Kidney (tissue), 14 donors: ENCODE data around the gene ATXN7L1. TPM values are rescaled to one million over a fixed set of nuclear protein-coding genes. Genes with fewer than 3 reads are reported as not detected.
A peak's percentile ranks its signal among the peaks of the same experiment; 100 is the strongest.
"Not testable (repeated sequence)": the region's sequence is repeated elsewhere in the genome, so short reads cannot be mapped to it uniquely, and the experiment has no call there.

Experiments
- DNase-seq, 5 donors: peaks; one replicate each; pipeline ENCODE4 v3.0.0-alpha.2; 2013 to 2020
- FAIRE-seq: peaks from 2 replicates; lab custom pipeline; 2012; peaks lifted over from hg19 to GRCh38; lab: Jason Lieb, UNC
- H3K27ac ChIP-seq, 2 donors: one replicate each; pipeline ENCODE4 v1.7.0; 2013; ENCODE audit warnings: low read depth in 2 of 2, low read length in 2 of 2, inconsistent platforms in 1 of 2
- H3K27me3 ChIP-seq: one replicate; pipeline ENCODE4 v1.7.1; 2013; ENCODE audit warnings: low read length, inconsistent platforms; ENCODE audit not compliant: control insufficient read depth, insufficient read depth
- H3K36me3 ChIP-seq, 3 donors: one replicate each; pipeline versions ENCODE4 v1.7.0 to v1.7.1; 2013; ENCODE audit warnings: low read length in 3 of 3, control low read depth in 1 of 3, inconsistent platforms in 1 of 3; ENCODE audit not compliant: insufficient read depth in 3 of 3, control insufficient read depth in 2 of 3
- H3K4me1 ChIP-seq, 3 donors: one replicate each; pipeline versions ENCODE4 v1.7.0 to v1.7.1; 2013; ENCODE audit warnings: low read length in 3 of 3, inconsistent platforms in 1 of 3, low read depth in 1 of 3; ENCODE audit not compliant: control insufficient read depth in 2 of 3, insufficient read depth in 2 of 3
- H3K4me3 ChIP-seq, 3 donors: one replicate each; pipeline versions ENCODE4 v1.7.0 to v1.8.1; 2013; ENCODE audit warnings: low read length in 3 of 3, control low read depth in 1 of 3, inconsistent platforms in 1 of 3
- H3K9ac ChIP-seq, 3 donors: one replicate each; pipeline versions ENCODE4 v1.7.0 to v1.7.1; 2013; ENCODE audit warnings: low read length in 3 of 3, control low read depth in 1 of 3, inconsistent platforms in 1 of 3
- H3K9me3 ChIP-seq, 3 donors: one replicate each; pipeline versions ENCODE4 v1.7.0 to v1.7.1; 2013; ENCODE audit warnings: low read length in 3 of 3, control low read depth in 1 of 3, inconsistent platforms in 1 of 3; ENCODE audit not compliant: control insufficient read depth in 2 of 3, insufficient read depth in 1 of 3
- CTCF ChIP-seq: IDR thresholded peaks from 3 replicates; pipeline ENCODE4 v1.5.1; 2012; ENCODE audit warnings: mild to moderate bottlenecking, moderate library complexity, borderline replicate concordance; ENCODE audit not compliant: insufficient read depth; ENCODE audit errors: extremely low read depth
- intact Hi-C: fragments of 100-400 bp; cut with DNase I; formaldehyde crosslinking; loops from one replicate; pipeline ENCODE4 v1.11.1; 2022
- polyA plus RNA-seq: library from polyadenylated mRNA; stranded (reverse); fragments of 350-450 nt; fragmentation: Illumina TruSeq; extraction: RNeasy Lipid Tissue Mini Kit (QIAGEN cat#74804); gene quantifications from one replicate; pipeline ENCODE4 v1.2.3, GENCODE V29; 2014; ENCODE audit warnings: low read depth, low replicate concordance; ENCODE audit not compliant: insufficient read depth
- total RNA-seq: library from RNA; stranded (reverse); fragmentation: NEBNext Ultra II Directional; extraction: Animal tissue kit (Norgen Biotek cat#: 25700); gene quantifications from one replicate; pipeline ENCODE4 v1.2.1, GENCODE V29; 2021
- donor health status: control.
- donor health status: control.
- donor health status: control.
- donor health status: control.
- donor health status: control.
- donor health status: DM: yes; HTN: yes; CAD: no.
- donor health status: Normal renal cell carcinoma (clear cell type).

Gene ATXN7L1
- total and polyA plus RNA-seq, 2 donors from 2014 or later, result 12.5 to 18.5 TPM

DNA sequence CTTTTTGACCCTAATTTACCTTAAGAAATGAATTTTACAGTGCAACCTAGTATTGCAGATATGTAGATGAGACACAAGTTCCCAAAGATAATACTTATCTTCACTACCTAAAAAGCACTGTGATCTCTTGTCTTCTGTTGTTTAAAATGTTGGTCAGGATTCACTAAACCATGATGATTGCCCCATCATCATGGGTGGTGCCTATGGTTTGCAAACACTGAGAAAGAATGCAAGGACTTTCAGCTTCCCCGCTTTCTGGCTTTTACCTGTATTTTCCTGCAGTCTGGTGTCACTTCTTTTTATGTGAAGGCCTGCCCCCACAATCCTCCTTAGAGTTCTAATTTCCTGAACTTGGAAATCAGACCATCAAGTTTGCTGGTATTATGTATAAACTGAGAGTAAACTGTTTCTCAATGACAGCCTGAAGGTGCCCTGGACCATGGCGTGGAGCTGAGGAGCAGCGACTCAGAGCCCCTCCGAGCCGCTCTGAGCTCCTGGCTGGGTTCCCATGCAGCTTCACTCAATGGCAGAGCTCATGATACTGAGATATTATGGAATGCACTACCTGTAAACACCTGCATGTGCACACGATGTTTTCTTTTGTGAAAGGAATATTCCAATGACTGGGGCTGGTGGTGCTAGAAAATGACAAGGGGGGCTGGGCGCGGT, 176.7 kb downstream of the ATXN7L1 start:
- Histone ChIP-seq H3K4me3 (no peak overlapping the region), H3K9ac (no peak overlapping the region), H3K27ac (no peak overlapping the region), H3K36me3 (no peaks in the 10 kb centered on the region), H3K27me3 (no peaks in the 10 kb centered on the region), H3K4me1 (no peaks in the 10 kb centered on the region), H3K9me3 (no peaks in the 10 kb centered on the region)
- DNase-seq (peak in 1 of 5 donors; percentile 12), FAIRE-seq (no peak)
- TF ChIP-seq CTCF, result no peak
- intact Hi-C loops, result no loop called here

DNA sequence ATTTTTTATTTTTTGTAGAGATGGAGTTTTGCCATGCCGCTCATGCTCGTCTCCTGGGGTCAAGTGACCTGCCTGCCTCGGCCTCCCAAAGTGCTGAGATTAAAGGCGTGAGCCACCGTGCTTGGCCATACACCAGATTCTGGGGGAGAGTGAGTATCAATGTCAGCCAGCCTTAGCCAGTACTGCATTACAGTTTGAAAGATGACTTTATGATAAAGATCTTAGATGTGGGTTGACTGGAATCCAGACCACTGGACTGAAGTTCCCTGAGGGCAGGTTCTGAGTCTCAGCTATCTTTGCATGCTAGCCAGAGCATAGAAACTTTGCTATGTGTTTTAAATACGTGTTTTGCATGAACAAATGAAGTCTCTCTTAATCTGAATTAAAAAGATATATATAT, 177.9 kb downstream of the ATXN7L1 start:
- Histone ChIP-seq H3K4me1 (no peaks in the 10 kb centered on the region), H3K9me3 (no peaks in the 10 kb centered on the region), H3K9ac (no peak overlapping the region), H3K36me3 (no peaks in the 10 kb centered on the region), H3K27me3 (no peaks in the 10 kb centered on the region), H3K4me3 (no peak overlapping the region), H3K27ac (no peak overlapping the region)
- no peak for TF ChIP-seq CTCF
- DNase-seq, result no peak
- FAIRE-seq, result no peak
- intact Hi-C loops, result no loop called here

- Histone ChIP-seq H3K4me3 (no peak overlapping the region), H3K9ac (no peak overlapping the region), H3K4me1 (no peaks in the 10 kb centered on the region), H3K9me3 (no peaks in the 10 kb centered on the region), H3K27ac (no peak overlapping the region), H3K36me3 (no peaks in the 10 kb centered on the region), H3K27me3 (no peaks in the 10 kb centered on the region)
- intact Hi-C loops, result no loop called here
- no peak for DNase-seq
- no peak for TF ChIP-seq CTCF
- FAIRE-seq, result no peak
Measured at GRCh38 chr7:105697753-105698152, 178.6 kb downstream of the ATXN7L1 start.

DNA sequence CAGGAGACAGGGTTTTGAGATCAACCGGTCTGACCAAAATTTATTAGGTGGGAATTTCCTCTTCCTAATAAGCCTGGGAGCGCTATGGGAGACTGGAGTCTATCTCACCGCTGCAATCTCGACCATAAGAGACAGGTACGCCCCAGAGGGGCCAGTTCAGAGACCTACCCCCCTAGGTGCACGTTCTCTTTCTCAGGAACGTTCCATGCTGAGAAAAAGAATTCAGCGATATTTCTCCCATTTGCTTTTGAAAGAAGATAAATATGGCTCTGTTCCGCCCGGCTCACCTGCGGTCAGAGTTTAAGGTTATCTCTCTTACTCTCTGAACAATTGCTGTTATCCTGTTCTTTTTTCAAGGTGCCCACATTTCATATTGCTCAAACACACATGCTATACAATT, 179.2 kb downstream of the ATXN7L1 start:
- DNase-seq, H3K4me3 ChIP-seq, H3K36me3 ChIP-seq, H3K4me1 ChIP-seq, FAIRE-seq, H3K9me3 ChIP-seq, H3K27ac ChIP-seq, H3K27me3 ChIP-seq, intact Hi-C loops, H3K9ac ChIP-seq: not testable (repeated sequence)
